B cell (primary cell): ENCODE results near the gene FLCN.

Experiments
- EZH2 ChIP-seq: IDR thresholded peaks from 2 replicates; pipeline ENCODE4 v1.6.1; 2012; ENCODE audit warnings: borderline replicate concordance, low read depth, mild to moderate bottlenecking, moderate library complexity, low read length; ENCODE audit not compliant: insufficient read depth, poor library complexity, severe bottlenecking
- TF ChIP-seq, protein P1 (sequence below): fragments of 200-600 bp; IDR thresholded peaks from one replicate; pipeline ENCODE4 v1.8.0; 2022; ENCODE audit warnings: antibody characterized with exemption, mild to moderate bottlenecking

DNA sequence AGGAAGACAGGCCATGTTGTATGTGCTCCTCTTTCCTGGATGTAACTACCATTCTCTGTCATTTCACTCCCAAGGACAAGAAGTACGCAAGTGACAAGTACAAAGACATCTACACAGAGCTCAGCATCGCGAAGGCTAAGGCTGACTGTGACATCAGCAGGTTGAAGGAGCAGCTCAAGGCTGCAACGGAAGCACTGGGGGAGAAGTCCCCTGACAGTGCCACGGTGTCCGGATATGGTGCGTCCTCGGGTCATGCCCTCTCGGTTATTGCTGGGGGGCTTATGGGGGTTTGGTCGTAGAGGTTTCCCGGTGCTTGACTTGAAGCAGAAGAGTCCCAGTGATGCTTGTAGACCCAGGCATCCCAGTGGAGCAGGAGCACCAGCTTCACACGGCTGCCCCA lies 59.8 kb downstream of the FLCN start:
- TF ChIP-seq, protein P1, sequence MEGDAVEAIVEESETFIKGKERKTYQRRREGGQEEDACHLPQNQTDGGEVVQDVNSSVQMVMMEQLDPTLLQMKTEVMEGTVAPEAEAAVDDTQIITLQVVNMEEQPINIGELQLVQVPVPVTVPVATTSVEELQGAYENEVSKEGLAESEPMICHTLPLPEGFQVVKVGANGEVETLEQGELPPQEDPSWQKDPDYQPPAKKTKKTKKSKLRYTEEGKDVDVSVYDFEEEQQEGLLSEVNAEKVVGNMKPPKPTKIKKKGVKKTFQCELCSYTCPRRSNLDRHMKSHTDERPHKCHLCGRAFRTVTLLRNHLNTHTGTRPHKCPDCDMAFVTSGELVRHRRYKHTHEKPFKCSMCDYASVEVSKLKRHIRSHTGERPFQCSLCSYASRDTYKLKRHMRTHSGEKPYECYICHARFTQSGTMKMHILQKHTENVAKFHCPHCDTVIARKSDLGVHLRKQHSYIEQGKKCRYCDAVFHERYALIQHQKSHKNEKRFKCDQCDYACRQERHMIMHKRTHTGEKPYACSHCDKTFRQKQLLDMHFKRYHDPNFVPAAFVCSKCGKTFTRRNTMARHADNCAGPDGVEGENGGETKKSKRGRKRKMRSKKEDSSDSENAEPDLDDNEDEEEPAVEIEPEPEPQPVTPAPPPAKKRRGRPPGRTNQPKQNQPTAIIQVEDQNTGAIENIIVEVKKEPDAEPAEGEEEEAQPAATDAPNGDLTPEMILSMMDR = no peak
- TF ChIP-seq EZH2 = no peak
